ENCODE data around the gene LIMD2. TPM values are rescaled to one million over a fixed set of nuclear protein-coding genes. Genes with fewer than 3 reads are reported as not detected.

The LIMD2 gene
- total RNA-seq, 1 donor from 2014 or later, result 18.8 TPM

Other genes starting within 250 kb of the LIMD2 start
- gene ACE, start 223.1 kb downstream of the LIMD2 start, total RNA-seq, result 21.4 and 80.6 TPM in 2 replicates
- gene KCNH6, start 176.8 kb downstream of the LIMD2 start, total RNA-seq, result under 0.01 and 0.20 TPM in 2 replicates
- 21.8 and 29.8 TPM in 2 replicates for gene DCAF7, start 149.6 kb downstream of the LIMD2 start, total RNA-seq
- 13.3 and 14.6 TPM in 2 replicates for gene TACO1, start 99.2 kb downstream of the LIMD2 start, total RNA-seq
- 74.8 and 108 TPM in 2 replicates for gene MAP3K3, start 77.7 kb downstream of the LIMD2 start, total RNA-seq
- gene STRADA, start 41.7 kb upstream of the LIMD2 start, total RNA-seq, result 15.3 and 29.0 TPM in 2 replicates
- gene CCDC47, start 73.5 kb upstream of the LIMD2 start, total RNA-seq, result 59.5 and 91.3 TPM in 2 replicates
- gene DDX42, start 74.0 kb upstream of the LIMD2 start, total RNA-seq, result 36.6 and 45.2 TPM in 2 replicates
- gene PSMC5, start 127.3 kb upstream of the LIMD2 start, total RNA-seq, result 59.9 and 70.6 TPM in 2 replicates
- 51.4 and 59.9 TPM in 2 replicates for gene FTSJ3, start 127.5 kb upstream of the LIMD2 start, total RNA-seq
- 49.2 and 54.3 TPM in 2 replicates for gene SMARCD2, start 142.6 kb upstream of the LIMD2 start, total RNA-seq
- gene CSH2, start 173.6 kb upstream of the LIMD2 start, total RNA-seq, result not detected in 2 replicates
- gene GH2, start 181.8 kb upstream of the LIMD2 start, total RNA-seq, result not detected in 2 replicates
- not detected in 2 replicates for gene CSH1, start 196.4 kb upstream of the LIMD2 start, total RNA-seq
- gene CSHL1, start 211.1 kb upstream of the LIMD2 start, total RNA-seq, result not detected in 2 replicates
- gene GH1, start 218.7 kb upstream of the LIMD2 start, total RNA-seq, result not detected in 2 replicates
- 1.5 TPM in 1 of 2 replicates, not detected in the other for gene CD79B, start 232.2 kb upstream of the LIMD2 start, total RNA-seq

Measured in lung microvascular endothelial cell (primary cell).